GM12891 (cell line): ENCODE measurements around the gene TMEM272.

ENCODE experiments used
- DNase-seq: peaks from one replicate; pipeline ENCODE4 v3.0.0; 2011; ENCODE audit warnings: low spot score; ENCODE audit not compliant: insufficient read length
- FAIRE-seq: peaks from 2 replicates; lab custom pipeline; 2011; peaks lifted over from hg19 to GRCh38; lab: Jason Lieb, UNC
- PAX5 ChIP-seq: IDR thresholded peaks from 2 replicates; pipeline ENCODE4 v1.6.1; 2011; ENCODE audit warnings: low read length, moderate library complexity, mild to moderate bottlenecking; ENCODE audit not compliant: insufficient read depth, severe bottlenecking
- POLR2A ChIP-seq: IDR thresholded peaks from 2 replicates; pipeline ENCODE4 v1.6.1; 2011; ENCODE audit warnings: low read depth, low read length, control low read depth
- POLR2AphosphoS5 ChIP-seq: IDR thresholded peaks from 2 replicates; pipeline ENCODE4 v1.6.1; 2011; ENCODE audit warnings: low read depth, low read length, control low read depth
- POU2F2 ChIP-seq: IDR thresholded peaks from 2 replicates; pipeline ENCODE4 v1.6.1; 2011; ENCODE audit warnings: low read depth, mild to moderate bottlenecking, control low read depth, low read length, moderate library complexity
- SPI1 ChIP-seq: IDR thresholded peaks from 2 replicates; pipeline ENCODE4 v1.6.1; 2011; ENCODE audit warnings: low read depth, low read length, control low read depth
- TAF1 ChIP-seq: IDR thresholded peaks from 2 replicates; pipeline ENCODE4 v1.6.1; 2011; ENCODE audit warnings: low read depth, low read length, control low read depth

TMEM272 gene

GRCh38 chr13:51873837-51874236, 28.9 kb upstream of the TMEM272 start:
- TF ChIP-seq SPI1, result no peak
- TF ChIP-seq POLR2A, result no peak
- no peak for TF ChIP-seq POLR2AphosphoS5
- TF ChIP-seq POU2F2, result no peak
- no peak for TF ChIP-seq PAX5
- TF ChIP-seq TAF1, result no peak

GRCh38 chr13:51873117-51873798, 28.3 kb upstream of the TMEM272 start:
- no peak for TF ChIP-seq POU2F2
- TF ChIP-seq POLR2AphosphoS5, result no peak
- TF ChIP-seq PAX5, result no peak
- TF ChIP-seq TAF1, result no peak
- no peak for TF ChIP-seq SPI1
- no peak for TF ChIP-seq POLR2A
- DNase-seq, result no peak
- no peak for FAIRE-seq

More at GRCh38 chr13:51873837-51874236, 28.9 kb upstream of the TMEM272 start:
- no peak for FAIRE-seq
- no peak for DNase-seq

GRCh38 chr13:51870616-51871015, 25.6 kb upstream of the TMEM272 start:
- no peak for FAIRE-seq

GRCh38 chr13:51869916-51870315, 24.9 kb upstream of the TMEM272 start:
- DNase-seq, result no peak
- FAIRE-seq, result no peak
- no peak for TF ChIP-seq POLR2AphosphoS5
- TF ChIP-seq POU2F2, result no peak
- no peak for TF ChIP-seq SPI1
- no peak for TF ChIP-seq TAF1
- TF ChIP-seq POLR2A, result no peak
- TF ChIP-seq PAX5, result no peak

More at GRCh38 chr13:51870616-51871015, 25.6 kb upstream of the TMEM272 start:
- no peak for TF ChIP-seq POU2F2
- no peak for TF ChIP-seq POLR2AphosphoS5
- no peak for DNase-seq

GRCh38 chr13:51867062-51867461, 22.1 kb upstream of the TMEM272 start:
- DNase-seq (no peak), FAIRE-seq (no peak)
- no peak for TF ChIP-seq POU2F2
- no peak for TF ChIP-seq TAF1
- no peak for TF ChIP-seq POLR2AphosphoS5
- TF ChIP-seq SPI1, result no peak
- TF ChIP-seq POLR2A, result no peak
- no peak for TF ChIP-seq PAX5

- DNase-seq (no peak), FAIRE-seq (no peak)
- no peak for TF ChIP-seq POU2F2
- no peak for TF ChIP-seq SPI1
- no peak for TF ChIP-seq TAF1
- TF ChIP-seq PAX5, result no peak
These were observed 20.9 kb upstream of the TMEM272 start for GRCh38 chr13:51865838-51866237.

- no peak for FAIRE-seq
- no peak for DNase-seq
- no peak for TF ChIP-seq POU2F2
- TF ChIP-seq TAF1, result no peak
- TF ChIP-seq PAX5, result no peak
- TF ChIP-seq POLR2A, result no peak
- TF ChIP-seq POLR2AphosphoS5, result no peak
- TF ChIP-seq SPI1, result no peak
These were observed 18.0 kb upstream of the TMEM272 start for GRCh38 chr13:51862957-51863356.

GRCh38 chr13:51861723-51862300, 16.8 kb upstream of the TMEM272 start, which contains the start of gene CCDC70:
Gene CCDC70, plus strand, starts transcription at chr13:51861969. Its CDS starts 3,443 bp downstream, at chr13:51865412.
- TF ChIP-seq POU2F2 (no peak), SPI1 (no peak), POLR2AphosphoS5 (no peak), PAX5 (no peak), POLR2A (no peak), TAF1 (no peak)
- FAIRE-seq (no peak), DNase-seq (no peak)

GRCh38 chr13:51858433-51859247, 13.7 kb upstream of the TMEM272 start:
- no peak for DNase-seq
- no peak for FAIRE-seq
- TF ChIP-seq PAX5 (no peak), SPI1 (no peak), TAF1 (no peak), POU2F2 (no peak), POLR2AphosphoS5 (no peak), POLR2A (no peak)

GRCh38 chr13:51856998-51857397, 12.0 kb upstream of the TMEM272 start:
- DNase-seq (no peak), FAIRE-seq (no peak)
- no peak for TF ChIP-seq TAF1
- TF ChIP-seq PAX5, result no peak
- TF ChIP-seq SPI1, result no peak
- TF ChIP-seq POLR2AphosphoS5, result no peak
- no peak for TF ChIP-seq POLR2A
- no peak for TF ChIP-seq POU2F2
